Bronchial epithelial cell (primary cell): Measurements from ENCODE around the gene PLEKHA6. TPM values are rescaled to one million over a fixed set of nuclear protein-coding genes. Genes with fewer than 3 reads are reported as not detected.
A peak's percentile ranks its signal among the peaks of the same experiment; 100 is the strongest.

Source experiments
- DNase-seq: peaks from one replicate; pipeline ENCODE4 v3.0.0-alpha.2; 2010; ENCODE audit warnings: low read depth
- FAIRE-seq: peaks from 2 replicates; lab custom pipeline; 2011; peaks lifted over from hg19 to GRCh38; lab: Jason Lieb, UNC
- H3K27me3 ChIP-seq: 2 replicates; pipeline ENCODE4 v1.5.1; 2011; ENCODE audit warnings: low read length; ENCODE audit not compliant: control insufficient read depth, insufficient read depth
- H3K36me3 ChIP-seq: 2 replicates; pipeline ENCODE4 v1.5.1; 2011; ENCODE audit warnings: low read length; ENCODE audit not compliant: control insufficient read depth, insufficient read depth
- H3K4me3 ChIP-seq: 2 replicates; pipeline ENCODE4 v1.5.1; 2011; ENCODE audit warnings: mild to moderate bottlenecking, low read depth, low read length, control low read depth
- CTCF ChIP-seq: IDR thresholded peaks from 2 replicates; pipeline ENCODE4 v1.5.1; 2011; ENCODE audit warnings: mild to moderate bottlenecking, moderate library complexity, low read length, control low read depth, inconsistent platforms; ENCODE audit not compliant: insufficient read depth, severe bottlenecking
- total RNA-seq: library from RNA; depleted of rRNA; stranded (reverse); fragments of >200 nt; gene quantifications from 2 replicates; pipeline ENCODE4 v1.2.1, GENCODE V29; 2014

The PLEKHA6 gene
- total RNA-seq, 1 donor from 2014 or later = 2.1 TPM

GRCh38 chr1:204319462-204319861 is 40.3 kb downstream of the PLEKHA6 start:
- Histone ChIP-seq H3K4me3 (no peak overlapping the region), H3K36me3 (no peaks in the 10 kb centered on the region), H3K27me3 (no peaks in the 10 kb centered on the region)
- TF ChIP-seq CTCF = no peak
- DNase-seq (peak; percentile 98), FAIRE-seq (peak; percentile 7)

- no peak for TF ChIP-seq CTCF
- no peak overlapping the region for H3K4me3 ChIP-seq
- FAIRE-seq (no peak), DNase-seq (no peak)
- H3K36me3 ChIP-seq = no peaks in the 10 kb centered on the region
- H3K27me3 ChIP-seq = no peaks in the 10 kb centered on the region
These were observed 40.7 kb downstream of the PLEKHA6 start for GRCh38 chr1:204319027-204319426.

- no peak overlapping the region for H3K4me3 ChIP-seq
- DNase-seq (no peak), FAIRE-seq (no peak)
- H3K36me3 ChIP-seq = no peaks in the 10 kb centered on the region
- no peaks in the 10 kb centered on the region for H3K27me3 ChIP-seq
- no peak for TF ChIP-seq CTCF
These were observed 41.4 kb downstream of the PLEKHA6 start for GRCh38 chr1:204318324-204318723.

GRCh38 chr1:204317170-204317569 is 42.6 kb downstream of the PLEKHA6 start:
- no peaks in the 10 kb centered on the region for H3K36me3 ChIP-seq
- no peak for TF ChIP-seq CTCF
- no peaks in the 10 kb centered on the region for H3K27me3 ChIP-seq
- H3K4me3 ChIP-seq = no peak overlapping the region
- DNase-seq (no peak), FAIRE-seq (no peak)

GRCh38 chr1:204316164-204316563 is 43.6 kb downstream of the PLEKHA6 start:
- DNase-seq (no peak), FAIRE-seq (no peak)
- TF ChIP-seq CTCF = no peak
- H3K27me3 ChIP-seq = no peaks in the 10 kb centered on the region
- no peak overlapping the region for H3K4me3 ChIP-seq
- no peaks in the 10 kb centered on the region for H3K36me3 ChIP-seq

GRCh38 chr1:204314893-204315658 is 44.7 kb downstream of the PLEKHA6 start:
- Histone ChIP-seq H3K36me3 (no peaks in the 10 kb centered on the region), H3K4me3 (no peak overlapping the region), H3K27me3 (no peaks in the 10 kb centered on the region)
- DNase-seq (no peak), FAIRE-seq (no peak)
- TF ChIP-seq CTCF = no peak
